Fibroblast of skin of scalp (primary cell): ENCODE results near the gene GRAMD1B.
"Not testable (repeated sequence)": the region's sequence is repeated elsewhere in the genome, so short reads cannot be mapped to it uniquely, and the experiment has no call there.

Experiments
- DNase-seq: peaks from one replicate; pipeline ENCODE4 v3.0.0-alpha.2; 2013

Gene GRAMD1B

GRCh38 chr11:123572791-123573190 lies 142.7 kb downstream of the GRAMD1B start:
- DNase-seq, result not testable (repeated sequence)

DNA sequence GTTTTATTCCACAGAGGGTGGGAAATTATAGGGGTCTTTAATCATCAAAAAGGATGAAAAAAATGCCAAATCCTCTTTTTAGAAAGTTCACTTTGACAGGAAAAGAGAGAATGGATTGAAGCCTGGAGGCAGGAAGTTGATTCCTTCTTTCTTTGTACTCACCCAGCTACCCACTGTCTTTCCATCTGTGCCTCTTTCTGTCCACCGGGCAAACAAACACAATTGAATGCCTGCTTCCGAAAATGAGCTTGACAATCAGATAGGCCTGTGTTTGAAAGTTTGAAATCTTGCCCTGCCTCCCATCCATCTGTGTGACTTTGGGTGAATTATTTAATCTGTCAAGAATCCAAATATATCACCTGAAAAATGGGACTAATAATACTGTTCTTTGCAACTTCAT lies 143.2 kb downstream of the GRAMD1B start:
- no peak for DNase-seq

DNA sequence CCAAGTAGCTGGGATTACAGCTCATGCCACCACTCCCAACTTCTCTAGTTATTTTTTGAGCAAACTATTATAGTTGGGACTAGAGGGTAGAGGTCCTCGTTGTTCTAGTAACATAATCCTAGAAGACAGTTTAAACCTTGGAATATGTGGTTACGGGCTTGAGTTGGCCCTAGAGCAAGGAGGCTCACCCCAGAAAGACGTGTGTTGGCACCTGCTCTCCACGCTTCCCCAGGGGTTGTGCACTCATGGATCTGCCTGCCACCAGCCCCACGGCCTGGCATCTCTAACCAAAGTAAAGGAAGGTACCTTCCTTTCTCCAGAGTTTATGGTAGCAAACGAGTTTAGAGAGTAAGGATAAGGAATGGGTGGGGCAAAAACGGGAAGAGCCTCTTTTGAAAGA lies 145.4 kb downstream of the GRAMD1B start:
- DNase-seq, result no peak

GRCh38 chr11:123576082-123576481 lies 146.0 kb downstream of the GRAMD1B start:
- DNase-seq, result no peak

- no peak for DNase-seq
Observed at GRCh38 chr11:123576501-123576900, 146.4 kb downstream of the GRAMD1B start.

GRCh38 chr11:123577081-123577598 lies 147.1 kb downstream of the GRAMD1B start:
- DNase-seq, result peak; percentile 35

GRCh38 chr11:123578778-123579481 lies 148.9 kb downstream of the GRAMD1B start:
- DNase-seq, result no peak

GRCh38 chr11:123579482-123579812 lies 149.4 kb downstream of the GRAMD1B start:
- no peak for DNase-seq

GRCh38 chr11:123580137-123580536 lies 150.1 kb downstream of the GRAMD1B start:
- no peak for DNase-seq

GRCh38 chr11:123580557-123581275 lies 150.6 kb downstream of the GRAMD1B start:
- DNase-seq, result peak; percentile 37

DNA sequence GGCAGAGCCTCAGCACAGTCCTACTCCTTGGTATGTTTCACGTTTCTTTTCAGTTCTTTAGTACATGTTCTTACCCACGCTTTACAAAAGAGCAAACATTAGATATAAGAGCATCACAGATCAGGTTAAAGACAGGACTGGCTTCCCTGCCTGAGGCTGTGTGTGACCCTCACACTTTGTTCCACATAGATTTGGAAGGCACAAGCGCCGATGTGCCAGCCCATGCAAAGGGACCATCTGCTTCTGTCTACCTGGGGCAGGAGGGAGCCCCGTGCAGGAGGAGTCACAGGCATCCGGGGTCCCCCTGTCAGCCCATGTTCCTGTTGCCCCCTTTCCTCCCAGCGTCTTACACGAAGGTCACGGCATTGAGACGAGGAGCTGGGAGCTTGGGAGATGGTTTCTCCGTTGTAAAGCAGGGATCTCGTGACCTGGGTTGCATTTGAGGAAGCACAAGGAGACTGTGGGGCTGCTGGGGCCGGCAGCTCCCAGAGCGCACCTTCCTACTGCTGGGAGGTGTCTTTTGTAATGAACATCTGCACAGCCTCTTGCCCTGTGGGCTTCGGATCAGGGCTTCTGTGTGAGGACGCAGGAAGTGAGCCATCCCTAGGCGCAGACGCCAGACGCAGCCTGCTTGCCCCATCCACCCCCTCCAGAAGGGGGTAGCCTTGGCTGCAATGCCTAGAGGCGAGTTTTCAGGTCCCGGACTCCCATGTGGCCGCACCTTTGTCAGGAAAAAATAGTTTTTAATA lies 151.8 kb downstream of the GRAMD1B start:
- no peak for DNase-seq

GRCh38 chr11:123582992-123583504 lies 153.0 kb downstream of the GRAMD1B start:
- DNase-seq, result no peak

DNA sequence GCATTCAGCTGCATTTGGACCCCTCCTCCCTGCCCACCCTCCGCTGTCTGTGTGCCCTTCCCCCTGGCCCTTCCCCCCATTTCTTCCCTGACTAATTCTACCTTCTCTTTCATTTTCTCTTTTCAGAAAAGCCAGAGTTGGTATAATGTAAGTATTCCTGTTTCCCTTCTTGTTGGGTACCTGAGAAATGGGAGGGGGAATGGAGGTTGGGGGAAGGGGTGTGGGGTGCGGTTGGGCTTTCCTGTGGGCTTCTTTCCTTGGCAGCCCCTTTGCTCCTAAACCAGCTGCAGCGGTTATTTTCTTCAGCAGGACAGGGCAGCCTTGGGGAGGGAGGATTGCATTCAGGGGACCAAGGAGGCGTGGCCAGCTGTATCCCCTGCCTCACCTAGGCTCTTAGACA lies 154.1 kb downstream of the GRAMD1B start:
- DNase-seq, result no peak

GRCh38 chr11:123584737-123585136 lies 154.7 kb downstream of the GRAMD1B start:
- no peak for DNase-seq

- no peak for DNase-seq
Observed at GRCh38 chr11:123585206-123585605, 155.1 kb downstream of the GRAMD1B start.

- DNase-seq, result no peak
Observed at GRCh38 chr11:123585706-123586105, 155.6 kb downstream of the GRAMD1B start.

- no peak for DNase-seq
Observed at GRCh38 chr11:123586568-123586967, 156.5 kb downstream of the GRAMD1B start.

GRCh38 chr11:123587044-123587443 lies 157.0 kb downstream of the GRAMD1B start:
- DNase-seq, result peak; percentile 28

GRCh38 chr11:123587559-123587958 lies 157.5 kb downstream of the GRAMD1B start:
- no peak for DNase-seq

- no peak for DNase-seq
Observed at GRCh38 chr11:123588117-123588863, 158.2 kb downstream of the GRAMD1B start.

- no peak for DNase-seq
Observed at GRCh38 chr11:123588864-123589262, 158.8 kb downstream of the GRAMD1B start.

- peak; percentile 17 for DNase-seq
Observed at GRCh38 chr11:123590296-123590912, 160.3 kb downstream of the GRAMD1B start.
